Measurements from ENCODE around the gene CEP128. TPM values are rescaled to one million over a fixed set of nuclear protein-coding genes. Genes with fewer than 3 reads are reported as not detected.

Gene CEP128
- polyA plus RNA-seq, 1 of the 3 experiments (the other 2 are of a cell fraction), result 1.2 TPM

DNA sequence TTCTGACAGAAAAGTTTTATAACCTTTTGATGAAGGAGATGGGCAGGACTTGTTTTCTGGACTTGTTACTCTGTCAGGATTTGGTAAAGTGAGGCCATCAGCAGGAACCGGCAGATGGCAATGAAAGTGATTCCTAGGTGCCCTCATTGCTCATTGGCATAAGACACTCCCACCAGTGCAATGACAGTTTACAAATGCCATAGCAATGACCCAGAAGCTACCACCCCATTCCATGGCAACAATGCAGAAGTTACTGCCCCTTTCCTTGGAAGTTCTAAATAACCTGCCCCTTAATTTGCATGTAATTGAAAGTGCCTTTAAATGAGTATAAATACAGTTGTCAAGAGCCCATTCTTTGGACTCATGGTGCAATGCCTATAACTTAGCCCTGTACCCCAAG is 222.6 kb downstream of the CEP128 start:
- ChIA-PET POLR2A (no interaction called here), CTCF (no interaction called here)
- Histone ChIP-seq H3K27me3 (ENCODE audit: insufficient read depth) (no peaks in the 10 kb centered on the region), H3K36me3 (replicated peaks in 1 of 2; ENCODE audit: control insufficient read depth in 1 of 2, insufficient read depth in 2 of 2, low read length in 1 of 2) (no peaks in the 10 kb centered on the region), H3K27ac (ENCODE audit: low read depth in 2 of 2, low read length in 1 of 2) (no peak overlapping the region), H3K4me3 (ENCODE audit: low read depth in 2 of 2, low read length in 1 of 2) (no peak overlapping the region), H3K79me2 (ENCODE audit: insufficient read depth) (no peaks in the 10 kb centered on the region), H3K9me2 (no peaks in the 10 kb centered on the region), H4K20me1 (ENCODE audit: insufficient read depth) (no peaks in the 10 kb centered on the region), H2AFZ (ENCODE audit: low read depth) (no peak overlapping the region), H3K9me3 (no peaks in the 10 kb centered on the region), H3K4me1 (ENCODE audit: control insufficient read depth in 1 of 2, insufficient read depth in 2 of 2, low read depth in 1 of 2, low read length in 1 of 2) (no peaks in the 10 kb centered on the region), H3F3A (replicated peaks; ENCODE audit: insufficient read depth) (no peaks in the 10 kb centered on the region), H3K4me2 (no peak overlapping the region), H3K9ac (no peak overlapping the region)
- DNase-seq, result no peak
- TF ChIP-seq, protein P1, sequence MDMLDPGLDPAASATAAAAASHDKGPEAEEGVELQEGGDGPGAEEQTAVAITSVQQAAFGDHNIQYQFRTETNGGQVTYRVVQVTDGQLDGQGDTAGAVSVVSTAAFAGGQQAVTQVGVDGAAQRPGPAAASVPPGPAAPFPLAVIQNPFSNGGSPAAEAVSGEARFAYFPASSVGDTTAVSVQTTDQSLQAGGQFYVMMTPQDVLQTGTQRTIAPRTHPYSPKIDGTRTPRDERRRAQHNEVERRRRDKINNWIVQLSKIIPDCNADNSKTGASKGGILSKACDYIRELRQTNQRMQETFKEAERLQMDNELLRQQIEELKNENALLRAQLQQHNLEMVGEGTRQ (IDR thresholded peaks at IDR 0.05; ENCODE audit: borderline replicate concordance, low read depth, low read length), result no peak
- TF ChIP-seq NRF1 (IDR thresholded peaks at IDR 0.05; ENCODE audit: low read depth, low read length) (no peak), SMC3 (IDR thresholded peaks at IDR 0.05; ENCODE audit: low read depth, low read length) (no peak), GABPA (IDR thresholded peaks at IDR 0.05; ENCODE audit: low read depth) (no peak), RCOR1 (IDR thresholded peaks at IDR 0.05; ENCODE audit: low read length) (no peak), FOXM1 (IDR thresholded peaks at IDR 0.05; ENCODE audit: low read depth) (no peak), JUND (IDR thresholded peaks at IDR 0.05) (no peak), RXRA (IDR thresholded peaks at IDR 0.05; ENCODE audit: borderline replicate concordance, low read depth) (no peak), RAD21 (IDR thresholded peaks at IDR 0.05; ENCODE audit: low read length) (no peak), GATA2 (CRISPR knock-in tag; IDR thresholded peaks at IDR 0.05) (no peak), ELF1 (IDR thresholded peaks at IDR 0.05) (no peak)
- TF ChIP-seq, protein P2, sequence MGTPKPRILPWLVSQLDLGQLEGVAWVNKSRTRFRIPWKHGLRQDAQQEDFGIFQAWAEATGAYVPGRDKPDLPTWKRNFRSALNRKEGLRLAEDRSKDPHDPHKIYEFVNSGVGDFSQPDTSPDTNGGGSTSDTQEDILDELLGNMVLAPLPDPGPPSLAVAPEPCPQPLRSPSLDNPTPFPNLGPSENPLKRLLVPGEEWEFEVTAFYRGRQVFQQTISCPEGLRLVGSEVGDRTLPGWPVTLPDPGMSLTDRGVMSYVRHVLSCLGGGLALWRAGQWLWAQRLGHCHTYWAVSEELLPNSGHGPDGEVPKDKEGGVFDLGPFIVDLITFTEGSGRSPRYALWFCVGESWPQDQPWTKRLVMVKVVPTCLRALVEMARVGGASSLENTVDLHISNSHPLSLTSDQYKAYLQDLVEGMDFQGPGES (IDR thresholded peaks at IDR 0.05; ENCODE audit: low read depth, low read length), result no peak
- TF ChIP-seq, protein P3, sequence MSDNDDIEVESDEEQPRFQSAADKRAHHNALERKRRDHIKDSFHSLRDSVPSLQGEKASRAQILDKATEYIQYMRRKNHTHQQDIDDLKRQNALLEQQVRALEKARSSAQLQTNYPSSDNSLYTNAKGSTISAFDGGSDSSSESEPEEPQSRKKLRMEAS (IDR thresholded peaks at IDR 0.05; ENCODE audit: low read depth), result no peak
- TF ChIP-seq, protein P4, sequence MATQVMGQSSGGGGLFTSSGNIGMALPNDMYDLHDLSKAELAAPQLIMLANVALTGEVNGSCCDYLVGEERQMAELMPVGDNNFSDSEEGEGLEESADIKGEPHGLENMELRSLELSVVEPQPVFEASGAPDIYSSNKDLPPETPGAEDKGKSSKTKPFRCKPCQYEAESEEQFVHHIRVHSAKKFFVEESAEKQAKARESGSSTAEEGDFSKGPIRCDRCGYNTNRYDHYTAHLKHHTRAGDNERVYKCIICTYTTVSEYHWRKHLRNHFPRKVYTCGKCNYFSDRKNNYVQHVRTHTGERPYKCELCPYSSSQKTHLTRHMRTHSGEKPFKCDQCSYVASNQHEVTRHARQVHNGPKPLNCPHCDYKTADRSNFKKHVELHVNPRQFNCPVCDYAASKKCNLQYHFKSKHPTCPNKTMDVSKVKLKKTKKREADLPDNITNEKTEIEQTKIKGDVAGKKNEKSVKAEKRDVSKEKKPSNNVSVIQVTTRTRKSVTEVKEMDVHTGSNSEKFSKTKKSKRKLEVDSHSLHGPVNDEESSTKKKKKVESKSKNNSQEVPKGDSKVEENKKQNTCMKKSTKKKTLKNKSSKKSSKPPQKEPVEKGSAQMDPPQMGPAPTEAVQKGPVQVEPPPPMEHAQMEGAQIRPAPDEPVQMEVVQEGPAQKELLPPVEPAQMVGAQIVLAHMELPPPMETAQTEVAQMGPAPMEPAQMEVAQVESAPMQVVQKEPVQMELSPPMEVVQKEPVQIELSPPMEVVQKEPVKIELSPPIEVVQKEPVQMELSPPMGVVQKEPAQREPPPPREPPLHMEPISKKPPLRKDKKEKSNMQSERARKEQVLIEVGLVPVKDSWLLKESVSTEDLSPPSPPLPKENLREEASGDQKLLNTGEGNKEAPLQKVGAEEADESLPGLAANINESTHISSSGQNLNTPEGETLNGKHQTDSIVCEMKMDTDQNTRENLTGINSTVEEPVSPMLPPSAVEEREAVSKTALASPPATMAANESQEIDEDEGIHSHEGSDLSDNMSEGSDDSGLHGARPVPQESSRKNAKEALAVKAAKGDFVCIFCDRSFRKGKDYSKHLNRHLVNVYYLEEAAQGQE (IDR thresholded peaks at IDR 0.05; ENCODE audit: low read depth, low read length), result no peak
- TF ChIP-seq, protein P5, sequence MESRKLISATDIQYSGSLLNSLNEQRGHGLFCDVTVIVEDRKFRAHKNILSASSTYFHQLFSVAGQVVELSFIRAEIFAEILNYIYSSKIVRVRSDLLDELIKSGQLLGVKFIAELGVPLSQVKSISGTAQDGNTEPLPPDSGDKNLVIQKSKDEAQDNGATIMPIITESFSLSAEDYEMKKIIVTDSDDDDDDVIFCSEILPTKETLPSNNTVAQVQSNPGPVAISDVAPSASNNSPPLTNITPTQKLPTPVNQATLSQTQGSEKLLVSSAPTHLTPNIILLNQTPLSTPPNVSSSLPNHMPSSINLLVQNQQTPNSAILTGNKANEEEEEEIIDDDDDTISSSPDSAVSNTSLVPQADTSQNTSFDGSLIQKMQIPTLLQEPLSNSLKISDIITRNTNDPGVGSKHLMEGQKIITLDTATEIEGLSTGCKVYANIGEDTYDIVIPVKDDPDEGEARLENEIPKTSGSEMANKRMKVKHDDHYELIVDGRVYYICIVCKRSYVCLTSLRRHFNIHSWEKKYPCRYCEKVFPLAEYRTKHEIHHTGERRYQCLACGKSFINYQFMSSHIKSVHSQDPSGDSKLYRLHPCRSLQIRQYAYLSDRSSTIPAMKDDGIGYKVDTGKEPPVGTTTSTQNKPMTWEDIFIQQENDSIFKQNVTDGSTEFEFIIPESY (IDR thresholded peaks at IDR 0.05; ENCODE audit: borderline replicate concordance, low read depth), result no peak
- TF ChIP-seq, protein P6, sequence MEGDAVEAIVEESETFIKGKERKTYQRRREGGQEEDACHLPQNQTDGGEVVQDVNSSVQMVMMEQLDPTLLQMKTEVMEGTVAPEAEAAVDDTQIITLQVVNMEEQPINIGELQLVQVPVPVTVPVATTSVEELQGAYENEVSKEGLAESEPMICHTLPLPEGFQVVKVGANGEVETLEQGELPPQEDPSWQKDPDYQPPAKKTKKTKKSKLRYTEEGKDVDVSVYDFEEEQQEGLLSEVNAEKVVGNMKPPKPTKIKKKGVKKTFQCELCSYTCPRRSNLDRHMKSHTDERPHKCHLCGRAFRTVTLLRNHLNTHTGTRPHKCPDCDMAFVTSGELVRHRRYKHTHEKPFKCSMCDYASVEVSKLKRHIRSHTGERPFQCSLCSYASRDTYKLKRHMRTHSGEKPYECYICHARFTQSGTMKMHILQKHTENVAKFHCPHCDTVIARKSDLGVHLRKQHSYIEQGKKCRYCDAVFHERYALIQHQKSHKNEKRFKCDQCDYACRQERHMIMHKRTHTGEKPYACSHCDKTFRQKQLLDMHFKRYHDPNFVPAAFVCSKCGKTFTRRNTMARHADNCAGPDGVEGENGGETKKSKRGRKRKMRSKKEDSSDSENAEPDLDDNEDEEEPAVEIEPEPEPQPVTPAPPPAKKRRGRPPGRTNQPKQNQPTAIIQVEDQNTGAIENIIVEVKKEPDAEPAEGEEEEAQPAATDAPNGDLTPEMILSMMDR (IDR thresholded peaks at IDR 0.05), result no peak
- WGBS (ENCODE audit: low lambda C conversion rate), result 92% methylated on average over 1 of the region's 1 CpG

All from SK-N-SH (cell line).